ENCODE measurements around the gene MAPKAP1.
A peak's percentile ranks its signal among the peaks of the same experiment; 100 is the strongest.

MAPKAP1 gene

DNA sequence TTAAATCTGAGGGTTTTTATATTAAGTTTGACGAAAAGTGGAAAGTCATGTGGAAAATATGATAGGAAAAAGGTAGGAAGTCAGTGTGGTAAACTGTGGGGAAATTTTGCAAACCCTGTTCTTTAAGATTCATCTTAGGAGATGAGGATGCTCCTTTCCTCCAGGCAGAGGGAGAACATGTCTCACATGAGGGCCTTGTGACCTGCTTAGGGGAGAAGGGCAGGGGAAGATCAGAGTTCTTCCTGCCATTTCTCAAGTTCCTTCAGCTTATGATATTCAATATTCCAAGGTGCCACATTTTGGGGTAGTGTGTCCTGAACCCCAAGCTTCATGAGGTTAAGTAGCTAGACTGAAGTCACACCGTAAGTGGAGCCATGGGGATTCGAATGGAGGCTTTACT, 53.7 kb downstream of the MAPKAP1 start:
- DNase-seq: no peak
- H3K27me3 Mint-ChIP-seq: no peaks in the 10 kb centered on the region
- peak overlapping the region in 1 of 2 donors; percentile 42 for H3K27ac Mint-ChIP-seq
- no peak overlapping the region for H3K4me3 Mint-ChIP-seq
- H3K36me3 Mint-ChIP-seq (ENCODE audit: insufficient read depth): no peaks in the 10 kb centered on the region
- peaks cover 20 to 33% of the 10 kb centered on the region in 2 donors for H3K4me1 Mint-ChIP-seq (ENCODE audit: low read depth in 2 of 2)
- no peaks in the 10 kb centered on the region for H3K9me3 Mint-ChIP-seq
- ATAC-seq (replicated peaks): no peak

GRCh38 chr9:125652759-125653158, 54.2 kb downstream of the MAPKAP1 start:
- H3K4me1 Mint-ChIP-seq (ENCODE audit: low read depth in 2 of 2): peaks cover 22 to 37% of the 10 kb centered on the region in 2 donors
- H3K9me3 Mint-ChIP-seq: no peaks in the 10 kb centered on the region
- no peak overlapping the region for H3K4me3 Mint-ChIP-seq
- no peaks in the 10 kb centered on the region for H3K27me3 Mint-ChIP-seq
- H3K36me3 Mint-ChIP-seq (ENCODE audit: insufficient read depth): no peaks in the 10 kb centered on the region
- H3K27ac Mint-ChIP-seq: peak overlapping the region in 1 of 2 donors; percentile 42
- ATAC-seq (replicated peaks): no peak
- DNase-seq: no peak

- no peak for ATAC-seq (replicated peaks)
- H3K9me3 Mint-ChIP-seq: no peaks in the 10 kb centered on the region
- H3K36me3 Mint-ChIP-seq (ENCODE audit: insufficient read depth): no peaks in the 10 kb centered on the region
- no peak overlapping the region for H3K4me3 Mint-ChIP-seq
- peaks cover 26 to 42% of the 10 kb centered on the region in 2 donors for H3K4me1 Mint-ChIP-seq (ENCODE audit: low read depth in 2 of 2)
- DNase-seq: no peak
- H3K27me3 Mint-ChIP-seq: no peaks in the 10 kb centered on the region
- H3K27ac Mint-ChIP-seq: peak overlapping the region in 1 of 2 donors; percentile 42
Measured at GRCh38 chr9:125652233-125652594, 54.8 kb downstream of the MAPKAP1 start.

DNA sequence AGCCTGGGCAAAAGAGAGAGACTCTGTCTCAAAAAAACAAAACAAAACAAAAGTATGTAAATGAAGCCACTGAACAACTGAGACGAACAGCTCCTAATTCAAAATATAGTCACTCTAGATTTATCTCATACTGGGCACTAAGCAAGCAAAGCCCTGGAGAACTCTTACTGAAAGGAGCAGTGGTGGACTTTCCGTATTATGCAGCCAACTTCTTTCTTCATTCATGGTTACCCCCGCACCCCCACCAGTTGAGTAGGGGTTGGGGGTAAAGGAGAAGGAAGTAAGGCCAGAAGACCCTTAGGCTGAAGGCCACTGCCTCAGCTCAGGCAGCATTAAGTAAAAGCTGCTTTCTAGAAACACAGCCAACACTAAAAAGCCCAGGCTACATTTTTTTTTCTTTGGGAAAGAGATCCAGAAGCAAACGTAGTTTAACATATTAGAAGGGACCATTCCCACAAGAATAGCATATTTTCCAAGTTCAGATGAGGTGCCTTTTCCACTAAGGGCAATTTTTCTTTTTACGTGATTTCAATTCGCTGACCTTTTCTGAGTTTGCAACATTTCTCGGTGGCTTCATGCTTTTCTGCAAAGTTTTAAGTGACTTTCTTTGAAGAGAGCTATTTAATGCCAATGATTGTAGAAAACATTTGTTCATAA, 55.3 kb downstream of the MAPKAP1 start:
- Mint-ChIP-seq H3K4me3 (no peak overlapping the region), H3K9me3 (no peaks in the 10 kb centered on the region), H3K27ac (peak overlapping the region in 1 of 2 donors; percentile 84), H3K4me1 (ENCODE audit: low read depth in 2 of 2) (peaks cover 31 to 43% of the 10 kb centered on the region in 2 donors), H3K27me3 (no peaks in the 10 kb centered on the region), H3K36me3 (ENCODE audit: insufficient read depth) (no peaks in the 10 kb centered on the region)
- DNase-seq (no peak), ATAC-seq (replicated peaks) (no peak)

GRCh38 chr9:125650271-125650737, 56.7 kb downstream of the MAPKAP1 start:
- DNase-seq (no peak), ATAC-seq (replicated peaks) (peak; percentile 48)
- no peaks in the 10 kb centered on the region for H3K27me3 Mint-ChIP-seq
- H3K27ac Mint-ChIP-seq: peak overlapping the region; percentile 3 to 84
- no peak overlapping the region for H3K4me3 Mint-ChIP-seq
- peaks cover 37 to 46% of the 10 kb centered on the region in 2 donors for H3K4me1 Mint-ChIP-seq (ENCODE audit: low read depth in 2 of 2)
- no peaks in the 10 kb centered on the region for H3K36me3 Mint-ChIP-seq (ENCODE audit: insufficient read depth)
- H3K9me3 Mint-ChIP-seq: no peaks in the 10 kb centered on the region

DNA sequence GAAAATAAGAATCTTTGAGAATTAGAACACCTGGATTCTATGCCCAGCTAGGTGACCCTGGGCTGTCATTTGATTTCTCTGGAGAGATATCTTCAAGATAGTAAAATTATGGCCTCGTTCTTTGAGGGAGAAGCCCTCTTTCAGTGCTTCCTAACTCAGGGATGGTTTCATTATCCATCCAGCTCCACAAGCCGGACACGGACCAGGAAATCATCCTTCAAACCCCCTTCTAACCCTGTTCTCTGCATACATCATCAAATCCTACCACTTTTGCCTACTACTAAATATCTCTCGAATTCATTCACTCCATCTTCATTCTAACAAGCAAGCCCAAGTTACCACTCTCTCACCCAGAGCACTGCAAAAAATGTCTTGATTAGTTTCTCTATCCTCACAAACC, 57.2 kb downstream of the MAPKAP1 start:
- Mint-ChIP-seq H3K4me3 (no peak overlapping the region), H3K27ac (peak overlapping the region; percentile 3 to 84), H3K36me3 (ENCODE audit: insufficient read depth) (no peaks in the 10 kb centered on the region)

GRCh38 chr9:125649315-125649714, 57.7 kb downstream of the MAPKAP1 start:
- ATAC-seq (replicated peaks): peak; percentile 35
- no peak for DNase-seq
- H3K9me3 Mint-ChIP-seq: no peaks in the 10 kb centered on the region
- H3K27me3 Mint-ChIP-seq: no peaks in the 10 kb centered on the region
- peak overlapping the region; percentile 54 to 84 for H3K27ac Mint-ChIP-seq
- no peaks in the 10 kb centered on the region for H3K36me3 Mint-ChIP-seq (ENCODE audit: insufficient read depth)
- H3K4me3 Mint-ChIP-seq: no peak overlapping the region
- peaks cover 40 to 55% of the 10 kb centered on the region in 2 donors for H3K4me1 Mint-ChIP-seq (ENCODE audit: low read depth in 2 of 2)

More for the DNA sequence above, 57.2 kb downstream of the MAPKAP1 start:
- Mint-ChIP-seq H3K27me3 (no peaks in the 10 kb centered on the region), H3K4me1 (ENCODE audit: low read depth in 2 of 2) (peaks cover 40 to 50% of the 10 kb centered on the region in 2 donors), H3K9me3 (no peaks in the 10 kb centered on the region)
- DNase-seq (no peak), ATAC-seq (replicated peaks) (no peak)

- ATAC-seq (replicated peaks) (no peak), DNase-seq (no peak)
- Mint-ChIP-seq H3K36me3 (ENCODE audit: insufficient read depth) (no peaks in the 10 kb centered on the region), H3K9me3 (no peaks in the 10 kb centered on the region), H3K27me3 (no peaks in the 10 kb centered on the region), H3K4me3 (no peak overlapping the region), H3K27ac (peak overlapping the region; percentile 94 to 98), H3K4me1 (ENCODE audit: low read depth in 2 of 2) (peaks cover 38 to 55% of the 10 kb centered on the region in 2 donors)
Measured at GRCh38 chr9:125648294-125648693, 58.7 kb downstream of the MAPKAP1 start.

GRCh38 chr9:125646621-125647100, 60.3 kb downstream of the MAPKAP1 start:
- ATAC-seq (replicated peaks): peak; percentile 65
- no peaks in the 10 kb centered on the region for H3K9me3 Mint-ChIP-seq
- no peaks in the 10 kb centered on the region for H3K27me3 Mint-ChIP-seq
- H3K36me3 Mint-ChIP-seq (ENCODE audit: insufficient read depth): no peaks in the 10 kb centered on the region
- H3K4me1 Mint-ChIP-seq (ENCODE audit: low read depth in 2 of 2): peaks cover 37 to 55% of the 10 kb centered on the region in 2 donors
- H3K27ac Mint-ChIP-seq: peak overlapping the region; percentile 94 to 98
- H3K4me3 Mint-ChIP-seq: peak overlapping the region; percentile 68 to 81
- DNase-seq: no peak

- peak overlapping the region; percentile 94 to 98 for H3K27ac Mint-ChIP-seq
- H3K27me3 Mint-ChIP-seq: no peaks in the 10 kb centered on the region
- DNase-seq (no peak), ATAC-seq (replicated peaks) (peak; percentile 16)
- H3K4me1 Mint-ChIP-seq (ENCODE audit: low read depth in 2 of 2): peaks cover 37 to 55% of the 10 kb centered on the region in 2 donors
- no peaks in the 10 kb centered on the region for H3K9me3 Mint-ChIP-seq
- peak overlapping the region; percentile 68 to 81 for H3K4me3 Mint-ChIP-seq
- no peaks in the 10 kb centered on the region for H3K36me3 Mint-ChIP-seq (ENCODE audit: insufficient read depth)
Measured at GRCh38 chr9:125646217-125646616, 60.8 kb downstream of the MAPKAP1 start.

DNA sequence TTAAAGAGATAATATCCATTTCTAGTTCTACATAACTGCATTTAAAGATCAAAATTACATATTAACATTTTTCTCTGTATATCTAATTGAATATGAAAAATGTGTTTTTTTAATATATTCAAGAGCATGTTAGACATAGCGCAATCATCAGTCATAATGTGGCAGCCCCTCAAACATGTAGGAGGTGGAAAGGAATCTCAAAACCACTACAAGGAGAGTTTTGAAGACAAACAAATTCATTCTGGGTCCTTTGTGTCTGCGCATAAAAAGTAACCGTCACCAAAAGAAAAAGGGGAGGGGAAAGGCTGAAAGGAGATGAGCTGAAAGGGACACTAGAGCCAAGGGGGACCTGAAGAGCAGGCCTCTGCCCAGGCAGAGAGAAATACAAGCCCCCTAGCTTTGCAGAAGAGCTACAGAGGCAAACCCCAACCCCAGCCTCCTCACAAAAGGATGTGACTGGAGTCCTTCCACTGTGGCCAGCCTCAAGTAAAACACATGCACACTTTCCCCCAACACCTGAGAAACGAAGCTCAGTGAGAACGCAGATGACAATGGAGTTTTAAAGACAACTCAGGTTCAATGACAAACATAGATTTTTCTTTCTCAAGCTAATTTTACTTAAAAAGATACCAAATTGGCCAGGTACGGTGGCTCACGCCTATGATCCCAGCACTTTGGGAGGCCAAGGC, 62.0 kb downstream of the MAPKAP1 start:
- no peak for ATAC-seq (replicated peaks)
- H3K9me3 Mint-ChIP-seq: no peaks in the 10 kb centered on the region
- H3K36me3 Mint-ChIP-seq (ENCODE audit: insufficient read depth): no peaks in the 10 kb centered on the region
- no peak for DNase-seq
- no peak overlapping the region for H3K27ac Mint-ChIP-seq
- H3K4me3 Mint-ChIP-seq: no peak overlapping the region
- no peaks in the 10 kb centered on the region for H3K27me3 Mint-ChIP-seq
- peaks cover 30 to 43% of the 10 kb centered on the region in 2 donors for H3K4me1 Mint-ChIP-seq (ENCODE audit: low read depth in 2 of 2)

DNA sequence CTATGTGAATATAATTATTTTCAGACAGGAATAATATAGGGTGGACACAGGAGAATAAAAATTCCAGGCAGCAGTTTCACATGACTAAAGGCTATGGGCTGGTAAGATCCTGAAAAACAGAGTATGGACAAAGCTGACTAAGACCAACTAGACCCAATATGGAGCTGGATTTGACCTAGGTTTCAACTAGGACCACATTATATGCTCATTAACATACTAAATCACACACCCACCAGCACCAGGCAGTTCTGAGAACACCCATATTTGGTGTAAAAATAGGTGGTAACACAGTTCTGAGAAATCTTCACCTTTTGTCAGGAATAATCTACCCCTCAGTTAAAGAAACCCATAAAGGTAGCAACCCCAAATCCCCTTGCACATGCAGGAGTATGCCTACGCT, 64.7 kb downstream of the MAPKAP1 start:
- Mint-ChIP-seq H3K27ac (no peak overlapping the region), H3K4me3 (no peak overlapping the region), H3K9me3 (no peaks in the 10 kb centered on the region), H3K27me3 (no peaks in the 10 kb centered on the region), H3K4me1 (ENCODE audit: low read depth in 2 of 2) (peaks cover 32 to 39% of the 10 kb centered on the region in 2 donors), H3K36me3 (ENCODE audit: insufficient read depth) (no peaks in the 10 kb centered on the region)
- DNase-seq (no peak), ATAC-seq (replicated peaks) (no peak)

GRCh38 chr9:125639057-125639456, 68.0 kb downstream of the MAPKAP1 start:
- DNase-seq (no peak), ATAC-seq (replicated peaks) (no peak)
- no peaks in the 10 kb centered on the region for H3K9me3 Mint-ChIP-seq
- no peak overlapping the region for H3K27ac Mint-ChIP-seq
- H3K36me3 Mint-ChIP-seq (ENCODE audit: insufficient read depth): no peaks in the 10 kb centered on the region
- H3K4me3 Mint-ChIP-seq: no peak overlapping the region
- H3K27me3 Mint-ChIP-seq: no peaks in the 10 kb centered on the region
- peaks cover 34 to 39% of the 10 kb centered on the region in 2 donors for H3K4me1 Mint-ChIP-seq (ENCODE audit: low read depth in 2 of 2)

Measured in effector memory CD8-positive, alpha-beta T cell (primary cell).